GM19193 (cell line): ENCODE measurements around the gene ELK4.

Experiments used
- POLR2A ChIP-seq: IDR thresholded peaks from 4 replicates; pipeline ENCODE4 v1.6.1; 2011; ENCODE audit not compliant: insufficient read depth, insufficient read length; ENCODE audit errors: extremely low read depth

ELK4 gene

DNA sequence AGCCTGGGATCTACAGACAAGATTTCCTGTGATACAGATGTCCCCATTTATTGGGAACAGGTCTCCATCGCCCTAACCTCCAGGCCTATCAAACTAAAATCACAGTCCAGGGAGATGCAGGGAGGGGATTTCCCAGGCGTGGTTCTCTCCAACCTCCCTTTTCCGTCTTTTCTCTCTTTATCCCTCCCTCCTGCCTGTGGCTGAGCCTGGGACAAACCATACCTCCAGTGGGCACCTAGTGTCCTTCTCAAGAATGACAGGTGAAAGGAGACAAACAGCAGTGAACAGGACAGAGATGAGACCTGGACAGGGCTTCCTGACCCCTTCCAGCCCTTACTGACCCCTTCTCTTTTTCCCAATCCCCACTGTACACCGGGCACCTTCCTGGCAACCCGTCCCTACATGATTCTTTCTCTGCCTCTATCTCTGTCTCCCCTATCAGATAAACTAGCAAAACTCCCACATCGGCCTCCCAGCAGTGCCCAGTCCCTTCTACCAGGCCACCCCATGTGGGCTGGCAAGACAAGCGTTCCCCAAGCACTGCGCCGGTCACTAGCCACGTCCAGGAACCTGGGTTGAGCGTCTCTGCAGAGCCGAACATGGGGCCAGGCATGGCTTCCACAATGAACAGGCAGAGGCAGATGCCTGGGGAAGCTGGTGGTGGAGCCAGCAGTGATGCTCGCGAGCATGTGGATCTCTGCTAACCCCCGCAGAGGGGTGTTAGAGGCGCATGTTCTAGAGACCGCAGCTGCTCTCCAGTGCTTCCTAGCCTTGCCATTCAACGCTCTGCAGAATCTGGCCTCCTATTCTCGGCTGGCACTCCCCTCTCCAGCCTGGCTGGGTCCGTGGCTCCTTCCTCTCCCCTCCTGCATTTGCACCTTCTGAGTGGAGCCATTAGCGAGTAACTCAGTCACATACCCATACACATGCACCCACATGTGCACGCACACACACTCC is 54.7 kb downstream of the ELK4 start:
- TF ChIP-seq POLR2A, result no peak

- TF ChIP-seq POLR2A, result no peak
Observed at GRCh38 chr1:205576011-205576410, 55.8 kb downstream of the ELK4 start.

DNA sequence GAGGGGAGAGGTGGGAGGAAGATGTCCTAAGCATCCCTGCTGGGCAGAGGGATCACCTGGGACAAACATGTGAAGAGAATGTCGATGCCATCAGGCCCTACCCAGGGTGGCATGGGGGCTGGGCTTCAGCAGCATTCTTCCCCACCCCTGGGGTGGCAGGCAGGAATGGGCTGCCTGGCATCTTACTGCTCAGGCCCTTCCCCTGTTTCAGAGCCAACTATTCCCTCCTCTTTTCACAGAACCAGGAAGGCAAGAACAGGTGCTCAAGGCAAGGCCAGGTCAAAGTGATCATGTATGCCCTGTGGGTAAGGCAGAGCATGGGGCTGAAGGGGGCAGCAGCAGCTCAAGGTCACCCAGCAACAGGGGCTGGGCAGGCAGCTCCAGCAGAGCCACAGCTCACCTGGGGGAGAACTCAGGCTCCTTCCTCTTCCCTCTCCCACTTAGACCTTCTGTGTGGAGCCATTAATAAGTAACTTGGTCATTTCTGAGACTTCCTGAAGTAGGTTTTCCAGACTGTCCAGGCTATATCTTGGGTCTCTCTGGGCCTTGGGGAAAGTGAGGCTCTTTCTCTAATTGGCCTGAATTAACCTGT is 56.4 kb downstream of the ELK4 start:
- no peak for TF ChIP-seq POLR2A

- no peak for TF ChIP-seq POLR2A
Observed at GRCh38 chr1:205572421-205572820, 59.4 kb downstream of the ELK4 start.

DNA sequence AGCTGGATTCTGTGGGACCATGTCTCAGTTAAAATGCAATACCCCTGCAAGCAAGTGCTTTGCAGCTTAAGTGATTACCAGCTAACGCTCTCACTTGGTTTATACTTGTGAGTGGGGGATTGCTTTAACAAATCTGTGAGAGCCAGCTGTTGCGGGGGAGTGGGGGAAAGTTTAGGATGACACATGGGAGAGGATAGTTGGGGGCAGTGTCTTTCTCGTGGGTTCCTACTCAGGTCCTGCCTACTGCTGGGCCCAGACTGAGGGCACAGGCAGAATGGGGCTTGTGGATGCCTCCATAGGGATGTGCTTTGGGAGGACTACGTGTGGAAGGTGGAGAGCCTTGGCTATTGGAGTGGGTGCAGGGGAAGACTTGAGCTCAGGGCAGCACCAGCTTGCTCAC is 60.1 kb downstream of the ELK4 start:
- TF ChIP-seq POLR2A, result no peak

DNA sequence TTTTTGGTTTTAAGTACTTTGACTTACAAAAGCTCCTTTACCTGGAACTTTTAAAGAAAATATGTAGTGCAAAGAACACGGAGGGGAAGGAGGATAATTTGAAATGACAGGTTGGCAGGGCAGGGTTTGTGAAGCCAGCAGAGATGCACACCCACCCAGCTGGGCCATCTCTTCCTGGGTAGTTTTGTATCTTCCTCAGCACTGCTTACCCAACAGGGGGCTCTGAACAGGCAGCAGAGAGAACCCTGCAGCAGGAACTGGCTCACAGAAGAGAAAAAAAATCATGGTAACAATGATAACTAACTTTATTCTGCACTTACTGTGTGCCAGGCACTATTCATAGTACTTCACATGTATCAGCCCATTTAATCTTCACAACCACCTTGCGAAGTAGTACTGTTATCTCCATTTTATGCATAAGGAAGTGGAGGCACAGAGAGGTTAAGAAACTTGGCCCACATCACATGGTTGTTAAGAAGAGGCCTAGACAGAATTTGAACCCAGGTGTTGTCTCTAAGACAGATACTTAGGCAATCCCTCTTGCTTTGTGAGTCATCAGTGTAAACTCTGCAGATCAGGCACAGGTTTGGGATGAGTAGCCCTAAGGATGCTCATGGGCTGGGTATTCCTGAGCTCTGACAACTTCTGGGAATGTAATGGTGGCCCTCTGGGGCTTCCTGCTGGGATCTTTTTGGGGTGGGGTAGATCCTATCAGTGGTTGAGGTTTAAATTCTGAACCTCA is 60.8 kb downstream of the ELK4 start:
- no peak for TF ChIP-seq POLR2A

DNA sequence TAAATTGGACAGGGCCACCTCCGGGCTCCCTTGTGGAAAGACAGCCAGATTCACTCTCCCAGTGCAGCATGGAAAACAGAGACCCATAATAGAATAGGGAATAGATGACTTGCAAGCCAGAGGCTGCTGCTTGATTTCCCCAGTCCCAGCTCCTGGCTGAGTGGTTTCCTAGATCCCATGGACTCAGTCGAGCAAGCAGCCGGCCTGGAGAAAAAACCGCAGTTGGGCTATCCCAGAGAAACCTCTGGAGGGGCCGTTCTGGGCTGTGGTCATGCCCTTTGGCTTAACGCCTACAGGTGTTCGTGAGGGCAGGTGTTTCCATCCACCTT is 61.7 kb downstream of the ELK4 start:
- TF ChIP-seq POLR2A, result no peak

DNA sequence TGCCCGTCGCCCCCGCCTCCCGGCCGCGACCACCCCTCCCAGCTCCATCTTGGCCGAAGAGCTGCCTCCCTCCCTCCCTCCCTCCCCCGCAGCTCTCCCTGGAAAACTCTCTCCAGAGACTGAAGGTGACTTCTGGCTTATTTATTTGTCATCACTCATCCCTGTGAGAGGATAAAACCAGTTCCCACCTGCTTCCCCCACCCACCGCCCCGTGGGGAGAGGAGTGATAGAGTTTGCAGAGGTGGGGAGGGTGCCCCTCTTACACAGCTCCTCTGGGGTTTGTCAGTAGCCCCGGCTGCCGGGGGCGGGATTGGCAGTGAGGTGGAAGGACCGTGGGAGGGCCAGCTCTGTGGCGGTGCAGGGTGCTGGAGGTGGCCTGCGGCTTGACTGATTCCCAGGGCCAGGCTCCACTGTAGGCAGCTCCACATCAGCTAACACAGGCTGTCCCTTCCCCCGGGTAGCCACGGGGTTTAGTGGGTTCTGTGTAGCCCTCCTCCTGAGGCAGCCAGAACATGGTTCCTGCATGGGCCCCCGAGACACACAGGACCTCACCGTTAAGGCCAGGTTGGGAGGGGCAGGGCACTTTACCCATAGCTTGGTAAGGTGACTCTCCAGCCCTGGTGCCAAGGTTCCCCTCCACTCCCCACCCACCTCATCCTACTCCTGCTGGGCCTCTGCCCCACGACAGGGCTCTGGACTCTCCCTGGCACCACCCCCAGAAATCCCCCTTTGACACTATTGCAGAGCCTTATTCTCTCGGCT is 62.2 kb downstream of the ELK4 start:
- no peak for TF ChIP-seq POLR2A

GRCh38 chr1:205568469-205569361 is 63.1 kb downstream of the ELK4 start:
- no peak for TF ChIP-seq POLR2A

DNA sequence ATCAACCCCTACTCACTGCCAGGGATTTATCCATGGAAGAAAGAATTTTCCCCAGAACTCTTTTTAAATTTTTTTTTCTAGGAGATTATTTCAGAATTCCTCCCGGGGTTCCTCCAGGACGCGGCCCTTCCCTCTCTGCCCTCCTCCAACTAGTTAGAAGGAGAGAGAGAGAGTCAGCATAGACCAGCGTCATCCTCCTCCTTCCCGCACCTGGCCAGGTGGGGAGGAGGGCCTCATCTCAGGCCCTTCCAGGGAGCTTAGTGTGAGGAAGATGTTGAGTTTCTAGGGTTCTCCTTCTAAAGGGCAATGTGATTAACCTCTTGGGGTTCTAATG is 63.7 kb downstream of the ELK4 start:
- TF ChIP-seq POLR2A, result no peak

GRCh38 chr1:205567716-205568115 is 64.1 kb downstream of the ELK4 start:
- no peak for TF ChIP-seq POLR2A

- TF ChIP-seq POLR2A, result no peak
Observed at GRCh38 chr1:205565799-205566198, 66.0 kb downstream of the ELK4 start.

GRCh38 chr1:205563927-205564441 is 67.8 kb downstream of the ELK4 start:
- no peak for TF ChIP-seq POLR2A
